SIG-M5 treated with dmso at 0.1 percent for 504 hours (cell line): ENCODE data around the gene CD6.

Experiments used
- DNase-seq: peaks from one replicate; lab custom pipeline; 2025; ENCODE audit not compliant: unreplicated experiment; lab: John Stamatoyannopoulos, UW

The CD6 gene

GRCh38 chr11:60984636-60985035 is 13.2 kb downstream of the CD6 start:
- no peak for DNase-seq

GRCh38 chr11:60985501-60985900 is 14.0 kb downstream of the CD6 start:
- DNase-seq = no peak

- peak; percentile 43 for DNase-seq
Measured at GRCh38 chr11:60985991-60986915, 14.8 kb downstream of the CD6 start.

GRCh38 chr11:60987577-60988277 is 16.2 kb downstream of the CD6 start:
- no peak for DNase-seq

- DNase-seq = no peak
Measured at GRCh38 chr11:60988658-60989057, 17.2 kb downstream of the CD6 start.

- DNase-seq = no peak
Measured at GRCh38 chr11:60989093-60989650, 17.7 kb downstream of the CD6 start.

GRCh38 chr11:60991457-60991856 is 20.0 kb downstream of the CD6 start:
- DNase-seq = no peak

GRCh38 chr11:60992842-60993409 is 21.4 kb downstream of the CD6 start:
- DNase-seq = no peak

GRCh38 chr11:60993615-60994014 is 22.1 kb downstream of the CD6 start:
- no peak for DNase-seq

- DNase-seq = no peak
Measured at GRCh38 chr11:60994541-60995080, 23.1 kb downstream of the CD6 start.

GRCh38 chr11:60995798-60996197 is 24.3 kb downstream of the CD6 start:
- no peak for DNase-seq

- DNase-seq = no peak
Measured at GRCh38 chr11:60996381-60997138, 25.1 kb downstream of the CD6 start.

GRCh38 chr11:61000426-61000825 is 28.9 kb downstream of the CD6 start:
- no peak for DNase-seq

GRCh38 chr11:61001931-61002330 is 30.5 kb downstream of the CD6 start:
- DNase-seq = no peak

- no peak for DNase-seq
Measured at GRCh38 chr11:61002598-61002997, 31.1 kb downstream of the CD6 start.

- no peak for DNase-seq
Measured at GRCh38 chr11:61004180-61004611, 32.7 kb downstream of the CD6 start.

- no peak for DNase-seq
Measured at GRCh38 chr11:61004761-61005181, 33.3 kb downstream of the CD6 start.

- DNase-seq = no peak
Measured at GRCh38 chr11:61007383-61007955, 36.0 kb downstream of the CD6 start.

GRCh38 chr11:61007956-61008896 is 36.7 kb downstream of the CD6 start:
- no peak for DNase-seq
